PFSK-1 (cell line): ENCODE measurements around the gene EFHC2.

Source experiments
- SIN3A ChIP-seq: IDR thresholded peaks from 2 replicates; pipeline ENCODE4 v1.6.1; 2012; ENCODE audit warnings: mild to moderate bottlenecking, low read length, moderate library complexity, borderline replicate concordance; ENCODE audit not compliant: insufficient read depth
- TAF1 ChIP-seq: IDR thresholded peaks from 2 replicates; pipeline ENCODE4 v1.6.1; 2012; ENCODE audit warnings: low read length, control low read depth, borderline replicate concordance; ENCODE audit not compliant: insufficient read depth
- TF ChIP-seq, protein P1 (sequence below), 2 experiments: IDR thresholded peaks; 2 replicates each; pipeline versions ENCODE4 v1.6.1 to v1.8.0; 2011 to 2012; ENCODE audit warnings: low read depth in 2 of 2, low read length in 2 of 2, control low read depth in 1 of 2, inconsistent platforms in 1 of 2, mild to moderate bottlenecking in 1 of 2, moderate library complexity in 1 of 2; ENCODE audit not compliant: insufficient read depth in 1 of 2

DNA sequence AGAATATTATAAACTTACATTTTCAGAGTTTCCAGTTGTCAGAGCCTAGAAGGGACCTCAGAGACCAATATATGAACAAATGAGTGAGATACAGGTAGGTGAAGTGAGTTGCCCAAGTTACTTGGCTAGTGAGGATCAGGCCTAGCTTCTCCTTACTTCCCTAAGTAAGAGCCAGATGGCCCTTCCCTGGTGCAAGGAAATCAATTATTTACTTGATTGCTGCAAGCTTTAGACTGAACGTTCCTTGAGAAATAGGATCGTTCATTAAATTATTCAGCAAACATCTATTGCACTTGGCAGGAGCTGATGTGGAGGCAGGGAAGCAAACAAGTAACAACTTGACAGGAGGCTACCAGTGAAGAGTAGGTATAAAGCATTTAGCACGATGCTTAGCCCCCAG is 117.8 kb downstream of the EFHC2 start:
- TF ChIP-seq, protein P1, sequence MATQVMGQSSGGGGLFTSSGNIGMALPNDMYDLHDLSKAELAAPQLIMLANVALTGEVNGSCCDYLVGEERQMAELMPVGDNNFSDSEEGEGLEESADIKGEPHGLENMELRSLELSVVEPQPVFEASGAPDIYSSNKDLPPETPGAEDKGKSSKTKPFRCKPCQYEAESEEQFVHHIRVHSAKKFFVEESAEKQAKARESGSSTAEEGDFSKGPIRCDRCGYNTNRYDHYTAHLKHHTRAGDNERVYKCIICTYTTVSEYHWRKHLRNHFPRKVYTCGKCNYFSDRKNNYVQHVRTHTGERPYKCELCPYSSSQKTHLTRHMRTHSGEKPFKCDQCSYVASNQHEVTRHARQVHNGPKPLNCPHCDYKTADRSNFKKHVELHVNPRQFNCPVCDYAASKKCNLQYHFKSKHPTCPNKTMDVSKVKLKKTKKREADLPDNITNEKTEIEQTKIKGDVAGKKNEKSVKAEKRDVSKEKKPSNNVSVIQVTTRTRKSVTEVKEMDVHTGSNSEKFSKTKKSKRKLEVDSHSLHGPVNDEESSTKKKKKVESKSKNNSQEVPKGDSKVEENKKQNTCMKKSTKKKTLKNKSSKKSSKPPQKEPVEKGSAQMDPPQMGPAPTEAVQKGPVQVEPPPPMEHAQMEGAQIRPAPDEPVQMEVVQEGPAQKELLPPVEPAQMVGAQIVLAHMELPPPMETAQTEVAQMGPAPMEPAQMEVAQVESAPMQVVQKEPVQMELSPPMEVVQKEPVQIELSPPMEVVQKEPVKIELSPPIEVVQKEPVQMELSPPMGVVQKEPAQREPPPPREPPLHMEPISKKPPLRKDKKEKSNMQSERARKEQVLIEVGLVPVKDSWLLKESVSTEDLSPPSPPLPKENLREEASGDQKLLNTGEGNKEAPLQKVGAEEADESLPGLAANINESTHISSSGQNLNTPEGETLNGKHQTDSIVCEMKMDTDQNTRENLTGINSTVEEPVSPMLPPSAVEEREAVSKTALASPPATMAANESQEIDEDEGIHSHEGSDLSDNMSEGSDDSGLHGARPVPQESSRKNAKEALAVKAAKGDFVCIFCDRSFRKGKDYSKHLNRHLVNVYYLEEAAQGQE (IDR thresholded peaks at IDR 0.05; ENCODE audit: insufficient read depth in 1 of 2, low read depth in 2 of 2, low read length in 2 of 2) = no peak
- TF ChIP-seq TAF1 = no peak
- TF ChIP-seq SIN3A = no peak
